GM23248 (cell line): Measurements from ENCODE around the gene RCAN2. TPM values are rescaled to one million over a fixed set of nuclear protein-coding genes. Genes with fewer than 3 reads are reported as not detected.

ENCODE experiments used
- DNase-seq: peaks from one replicate; pipeline ENCODE4 v3.0.0-alpha.2; 2015
- H2AFZ ChIP-seq: fragments of 200-600 bp; sonication (generic); 2 replicates; pipeline ENCODE4 v1.6.1; 2016; ENCODE audit warnings: antibody characterized with exemption
- H3F3A ChIP-seq: fragments of 200-600 bp; sonication (generic); 2 replicates; pipeline ENCODE4 v1.6.1; 2016; ENCODE audit warnings: mild to moderate bottlenecking, antibody characterized with exemption, mixed run types; ENCODE audit not compliant: insufficient read depth
- H3K27ac ChIP-seq: fragments of 200-600 bp; sonication (generic); 2 replicates; pipeline ENCODE4 v1.5.1; 2016; ENCODE audit warnings: mild to moderate bottlenecking
- H3K27me3 ChIP-seq: fragments of 200-600 bp; sonication (generic); replicated peaks from 2 replicates; pipeline ENCODE4 v1.6.1; 2016; ENCODE audit warnings: mild to moderate bottlenecking; ENCODE audit not compliant: insufficient read depth
- H3K36me3 ChIP-seq: fragments of 200-600 bp; sonication (generic); 2 replicates; pipeline ENCODE4 v1.6.1; 2016; ENCODE audit warnings: low read depth, mild to moderate bottlenecking
- H3K4me1 ChIP-seq: fragments of 200-600 bp; sonication (generic); 2 replicates; pipeline ENCODE4 v1.6.1; 2016; ENCODE audit warnings: mild to moderate bottlenecking; ENCODE audit not compliant: insufficient read depth
- H3K4me2 ChIP-seq: fragments of 200-600 bp; sonication (generic); one replicate; pipeline ENCODE4 v1.6.1; 2016; ENCODE audit warnings: mild to moderate bottlenecking; ENCODE audit not compliant: unreplicated experiment
- H3K4me3 ChIP-seq: fragments of 200-600 bp; sonication (generic); 2 replicates; pipeline ENCODE4 v1.5.1; 2016; ENCODE audit warnings: mild to moderate bottlenecking
- H3K79me2 ChIP-seq: fragments of 200-600 bp; sonication (generic); 2 replicates; pipeline ENCODE4 v1.6.1; 2016; ENCODE audit warnings: mild to moderate bottlenecking; ENCODE audit not compliant: insufficient read depth
- H3K9ac ChIP-seq: fragments of 200-600 bp; sonication (generic); 2 replicates; pipeline ENCODE4 v1.6.1; 2016; ENCODE audit warnings: mild to moderate bottlenecking
- H3K9me2 ChIP-seq: fragments of 200-600 bp; sonication (generic); 2 replicates; pipeline ENCODE4 v1.6.1; 2016; ENCODE audit warnings: mixed run types, mild to moderate bottlenecking, moderate library complexity; ENCODE audit not compliant: insufficient read depth
- H3K9me3 ChIP-seq: fragments of 200-600 bp; sonication (generic); one replicate; pipeline ENCODE4 v1.6.1; 2017; ENCODE audit warnings: low read depth
- H4K20me1 ChIP-seq: fragments of 200-600 bp; sonication (generic); 2 replicates; pipeline ENCODE4 v1.6.0; 2016; ENCODE audit not compliant: insufficient read depth
- EZH2 ChIP-seq: fragments of 200-600 bp; sonication (generic); IDR thresholded peaks from 2 replicates; pipeline ENCODE4 v1.6.1; 2018; ENCODE audit warnings: antibody characterized with exemption, mild to moderate bottlenecking; ENCODE audit not compliant: insufficient read depth, poor library complexity, severe bottlenecking
- EZH2phosphoT487 ChIP-seq: fragments of 200-600 bp; sonication (generic); IDR thresholded peaks from 2 replicates; pipeline ENCODE4 v1.6.1; 2018; ENCODE audit warnings: antibody characterized with exemption, moderate library complexity, mild to moderate bottlenecking, low read depth; ENCODE audit not compliant: insufficient read depth
- WGBS, 2 experiments: methylation state at CpG; one replicate each; pipeline ENCODE4 v1.1.6; 2015 to 2017; ENCODE audit warnings: low lambda C conversion rate in 2 of 2, low coverage in 1 of 2; ENCODE audit errors: missing lambda C conversion rate in 2 of 2; 5-methylcytosine and 5-hydroxymethylcytosine counted together
- in situ Hi-C: fragments of 300-500 bp; cut with MboI; formaldehyde crosslinking; loops from 2 replicates; pipeline ENCODE4 v1.15.0; 2020
- polyA plus RNA-seq: library from polyadenylated mRNA; unstranded; fragments of >200 nt; fragmentation: Nextera tagmentation; extraction: Ambion mirVana; gene quantifications from 2 replicates; pipeline ENCODE4 v1.2.1, GENCODE V29; 2016
- total RNA-seq: library from RNA; depleted of rRNA; stranded (reverse); fragments of >200 nt; shearing (Covaris generic); gene quantifications from 2 replicates; pipeline ENCODE4 v1.2.3, GENCODE V29; 2014

RCAN2 gene
- total and polyA plus RNA-seq, 2 experiments from 2014 or later = 6.5 to 8.8 TPM

DNA sequence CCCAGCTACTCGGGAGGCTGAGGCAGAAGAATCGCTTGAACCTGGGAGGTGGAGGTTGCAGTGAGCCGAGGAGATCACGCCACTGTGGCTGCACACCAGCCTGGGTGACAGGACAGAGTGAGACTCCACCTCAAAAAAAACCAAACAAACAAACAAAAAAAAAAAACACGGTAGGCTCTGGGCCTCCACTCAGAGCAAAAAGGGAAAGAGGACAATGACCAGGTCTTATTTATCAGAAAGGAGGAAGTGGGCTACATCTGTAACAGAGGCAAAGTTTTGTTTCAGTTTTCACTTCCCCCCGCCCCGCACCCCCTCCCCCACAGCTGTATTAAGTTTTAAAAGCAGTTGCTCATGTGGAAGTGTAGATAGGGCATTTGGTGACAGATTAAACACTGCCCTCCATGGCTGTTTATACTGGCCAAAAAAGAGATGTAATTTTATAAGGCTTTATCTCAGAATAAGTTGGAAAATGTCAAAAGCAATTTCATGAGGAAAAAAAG is 114.6 kb downstream of the RCAN2 start:
- no peak for TF ChIP-seq EZH2phosphoT487
- TF ChIP-seq EZH2 = no peak
- Histone ChIP-seq H3F3A (no peaks in the 10 kb centered on the region), H2AFZ (no peak overlapping the region), H3K4me2 (no peak overlapping the region), H3K9me2 (no peaks in the 10 kb centered on the region), H3K9ac (no peak overlapping the region), H4K20me1 (no peaks in the 10 kb centered on the region), H3K79me2 (no peaks in the 10 kb centered on the region), H3K4me1 (no peaks in the 10 kb centered on the region), H3K27me3 (no peaks in the 10 kb centered on the region), H3K9me3 (no peaks in the 10 kb centered on the region), H3K4me3 (no peak overlapping the region), H3K36me3 (no peaks in the 10 kb centered on the region), H3K27ac (no peak overlapping the region)
- WGBS, 2 experiments = 68 to 70% methylated on average over 7 of the region's 7 CpGs
- DNase-seq = no peak
- in situ Hi-C loops = no loop called here

DNA sequence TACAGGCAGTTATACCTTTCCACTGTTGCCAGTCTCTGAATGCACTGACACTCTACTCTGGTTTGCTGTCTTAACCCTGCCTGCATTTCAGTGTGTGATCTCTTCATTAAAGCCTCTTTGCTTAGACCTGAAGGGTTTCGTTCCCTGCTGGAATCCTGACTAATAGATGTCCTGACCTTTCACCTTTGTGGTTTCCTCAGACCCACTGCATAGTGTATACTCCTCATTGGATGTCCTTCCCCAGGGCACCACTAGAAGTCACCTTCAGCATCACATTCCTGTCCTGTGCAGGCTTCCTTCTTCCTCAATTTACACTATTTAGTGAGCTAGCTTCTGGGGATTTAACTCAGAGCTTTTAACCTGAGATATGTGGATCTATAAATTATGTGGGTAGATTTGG is 120.6 kb downstream of the RCAN2 start:
- TF ChIP-seq EZH2phosphoT487 = no peak
- no peak for TF ChIP-seq EZH2
- Histone ChIP-seq H3K4me1 (no peaks in the 10 kb centered on the region), H3K4me3 (no peak overlapping the region), H3K9me3 (no peaks in the 10 kb centered on the region), H3K27me3 (no peaks in the 10 kb centered on the region), H3K4me2 (no peak overlapping the region), H3K27ac (no peak overlapping the region), H3K36me3 (no peaks in the 10 kb centered on the region), H3F3A (no peaks in the 10 kb centered on the region), H3K79me2 (no peaks in the 10 kb centered on the region), H3K9ac (no peak overlapping the region), H4K20me1 (no peaks in the 10 kb centered on the region), H3K9me2 (no peaks in the 10 kb centered on the region), H2AFZ (no peak overlapping the region)
- WGBS, 2 experiments = 32 to 53% methylated on average over 1 of the region's 1 CpG
- DNase-seq = no peak
- in situ Hi-C loops = no loop called here

DNA sequence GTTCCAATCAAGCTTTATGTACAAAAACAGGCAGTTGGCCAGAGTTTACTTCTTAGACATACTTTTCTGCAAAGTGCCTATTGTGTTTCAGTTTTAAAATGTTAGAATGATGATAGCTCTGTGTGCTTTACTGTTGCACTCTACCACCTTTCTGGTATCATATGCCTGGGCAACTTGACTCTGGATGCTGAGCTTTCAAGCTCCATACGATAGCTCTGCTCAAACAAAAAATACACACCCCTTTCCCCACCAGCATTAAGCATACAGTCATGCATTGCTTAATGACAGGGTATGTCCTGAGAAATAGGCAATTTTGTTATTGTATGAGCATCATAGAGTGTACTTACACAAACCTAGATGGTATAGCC is 123.1 kb downstream of the RCAN2 start:
- no peaks in the 10 kb centered on the region for H3K79me2 ChIP-seq
- no peak for DNase-seq
- no peaks in the 10 kb centered on the region for H3K4me1 ChIP-seq
- WGBS, 2 experiments = 89% methylated on average over 1 of the region's 1 CpG
- no peak overlapping the region for H2AFZ ChIP-seq
- TF ChIP-seq EZH2 = no peak
- no peak for TF ChIP-seq EZH2phosphoT487
- H3K9ac ChIP-seq = no peak overlapping the region
- H3K4me2 ChIP-seq = no peak overlapping the region
- no peaks in the 10 kb centered on the region for H3K9me3 ChIP-seq
- no peaks in the 10 kb centered on the region for H3K9me2 ChIP-seq
- no peaks in the 10 kb centered on the region for H3K36me3 ChIP-seq
- H3K4me3 ChIP-seq = no peak overlapping the region
- H3F3A ChIP-seq = no peaks in the 10 kb centered on the region
- in situ Hi-C loops = no loop called here
- H4K20me1 ChIP-seq = no peaks in the 10 kb centered on the region
- no peak overlapping the region for H3K27ac ChIP-seq
- no peaks in the 10 kb centered on the region for H3K27me3 ChIP-seq

DNA sequence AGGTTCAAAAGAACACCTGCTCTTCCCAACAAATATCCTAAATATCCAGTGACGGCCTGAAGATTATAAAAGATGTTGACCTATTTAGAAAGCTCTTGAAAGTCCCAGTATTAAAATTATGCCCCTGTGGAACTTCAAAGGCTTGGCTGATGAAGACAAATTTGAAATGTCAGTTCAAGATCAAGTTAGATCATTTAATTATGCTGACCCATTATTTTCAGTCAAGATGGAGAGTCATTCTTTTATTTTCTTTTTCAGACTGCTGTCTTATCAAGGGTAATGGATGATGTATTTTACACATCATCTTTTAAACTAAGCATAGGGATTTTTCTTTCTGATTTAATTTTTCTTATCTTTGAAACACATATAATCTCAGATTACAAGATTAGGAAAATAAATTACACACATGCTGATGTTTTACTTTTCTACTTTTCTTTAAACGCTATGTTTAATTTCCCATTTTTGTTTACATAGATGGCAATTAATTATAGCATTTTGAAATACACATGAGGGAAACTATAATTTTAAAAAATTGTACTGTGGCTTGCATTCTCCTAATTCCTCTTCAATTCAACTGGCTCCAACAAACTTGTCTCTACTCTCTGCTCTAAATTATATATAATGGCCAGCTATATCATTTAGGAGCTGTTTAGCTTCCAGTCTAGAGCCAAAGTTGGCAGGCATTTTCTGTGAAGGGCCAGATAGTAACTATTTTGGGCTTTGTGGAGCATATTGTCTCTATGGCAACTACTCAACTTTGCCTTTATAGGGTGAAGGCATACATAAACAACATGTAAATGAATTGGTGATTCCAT is 123.7 kb downstream of the RCAN2 start:
- in situ Hi-C loops = no loop called here
- no peaks in the 10 kb centered on the region for H3K9me2 ChIP-seq
- H3F3A ChIP-seq = no peaks in the 10 kb centered on the region
- no peaks in the 10 kb centered on the region for H3K36me3 ChIP-seq
- H3K27ac ChIP-seq = no peak overlapping the region
- TF ChIP-seq EZH2 (no peak), EZH2phosphoT487 (no peak)
- H4K20me1 ChIP-seq = no peaks in the 10 kb centered on the region
- no peaks in the 10 kb centered on the region for H3K4me1 ChIP-seq
- H3K9me3 ChIP-seq = no peaks in the 10 kb centered on the region
- H3K4me2 ChIP-seq = no peak overlapping the region
- no peaks in the 10 kb centered on the region for H3K79me2 ChIP-seq
- no peak overlapping the region for H3K4me3 ChIP-seq
- no peak for DNase-seq
- H2AFZ ChIP-seq = no peak overlapping the region
- 85 to 88% methylated on average over 2 of the region's 2 CpGs for WGBS, 2 experiments
- no peaks in the 10 kb centered on the region for H3K27me3 ChIP-seq
- H3K9ac ChIP-seq = no peak overlapping the region
